Neural crest cell (in vitro differentiated cells): ENCODE measurements around the gene MAP2K7. TPM values are rescaled to one million over a fixed set of nuclear protein-coding genes. Genes with fewer than 3 reads are reported as not detected.
"Not testable (repeated sequence)": the region's sequence is repeated elsewhere in the genome, so short reads cannot be mapped to it uniquely, and the experiment has no call there.

Experiments used
- DNase-seq: peaks from one replicate; pipeline ENCODE4 v3.0.0; 2021; ENCODE audit warnings: low read depth, mixed read lengths, low spot score
- H3K27ac Mint-ChIP-seq: one replicate; pipeline ENCODE4 v1.8.0; 2021; ENCODE audit warnings: mild to moderate bottlenecking, mixed read lengths; ENCODE audit not compliant: unreplicated experiment
- H3K27me3 Mint-ChIP-seq: 2 replicates; pipeline ENCODE4 v1.8.0; 2021; ENCODE audit warnings: low read depth, mild to moderate bottlenecking, mixed read lengths
- H3K36me3 Mint-ChIP-seq: 2 replicates; pipeline ENCODE4 v1.8.0; 2021; ENCODE audit warnings: low read depth, mild to moderate bottlenecking, mixed read lengths
- H3K4me1 Mint-ChIP-seq: 2 replicates; pipeline ENCODE4 v1.8.0; 2021; ENCODE audit warnings: mixed read lengths
- H3K4me3 Mint-ChIP-seq: one replicate; pipeline ENCODE4 v1.8.0; 2021; ENCODE audit warnings: mild to moderate bottlenecking, mixed read lengths
- H3K9me3 Mint-ChIP-seq: 2 replicates; pipeline ENCODE4 v1.8.0; 2021; ENCODE audit warnings: mixed read lengths
- CTCF ChIP-seq: fragments of 200-600 bp; sonication (generic); conservative IDR thresholded peaks from 2 replicates; pipeline ENCODE4 v1.5.0; 2021; ENCODE audit warnings: antibody characterized with exemption, mild to moderate bottlenecking
- total RNA-seq: library from RNA; stranded (reverse); gene quantifications from 2 replicates; pipeline ENCODE4 v1.2.1, GENCODE V29; 2021

Gene MAP2K7
- total RNA-seq, 1 donor from 2014 or later: 50.7 TPM

DNA sequence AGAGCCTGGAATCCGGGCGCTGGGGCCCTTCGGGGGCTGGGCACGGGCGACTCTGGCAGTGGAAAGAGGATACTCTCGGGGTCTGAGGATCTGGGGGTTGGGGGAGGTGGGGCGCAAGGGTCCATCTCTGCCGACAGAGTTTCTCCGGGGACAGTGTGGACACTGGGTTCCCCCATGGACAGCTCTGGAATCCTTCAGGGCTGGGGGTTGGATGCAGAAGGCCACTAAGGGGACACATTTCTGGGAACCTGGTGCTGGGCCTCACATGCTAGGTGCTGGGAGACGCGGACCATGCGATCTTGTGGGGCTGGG lies 13.2 kb downstream of the MAP2K7 start:
- H3K4me1 Mint-ChIP-seq: peaks cover 24% of the 10 kb centered on the region
- no peak for TF ChIP-seq CTCF
- peaks cover 64% of the 10 kb centered on the region for H3K27me3 Mint-ChIP-seq
- H3K36me3 Mint-ChIP-seq: no peaks in the 10 kb centered on the region
- no peak for DNase-seq
- no peak overlapping the region for H3K27ac Mint-ChIP-seq
- H3K4me3 Mint-ChIP-seq: peak overlapping the region; percentile 83
- no peaks in the 10 kb centered on the region for H3K9me3 Mint-ChIP-seq

GRCh38 chr19:7917267-7918061 lies 13.8 kb downstream of the MAP2K7 start:
- Mint-ChIP-seq H3K4me3 (peak overlapping the region; percentile 86), H3K27ac (no peak overlapping the region), H3K9me3 (no peaks in the 10 kb centered on the region), H3K4me1 (peaks cover 24% of the 10 kb centered on the region), H3K27me3 (peaks cover 62% of the 10 kb centered on the region), H3K36me3 (no peaks in the 10 kb centered on the region)
- peak; percentile 58 for DNase-seq
- TF ChIP-seq CTCF: peak; percentile 62

GRCh38 chr19:7918062-7918614 lies 14.5 kb downstream of the MAP2K7 start:
- H3K27ac Mint-ChIP-seq: not testable (repeated sequence)
- peaks cover 58% of the 10 kb centered on the region for H3K27me3 Mint-ChIP-seq
- H3K4me1 Mint-ChIP-seq: peaks cover 24% of the 10 kb centered on the region

GRCh38 chr19:7918615-7919421 lies 15.1 kb downstream of the MAP2K7 start:
- peak overlapping the region; percentile 89 for H3K4me3 Mint-ChIP-seq
- DNase-seq: no peak
- no peak overlapping the region for H3K27ac Mint-ChIP-seq
- TF ChIP-seq CTCF: no peak
- peaks cover 55% of the 10 kb centered on the region for H3K27me3 Mint-ChIP-seq
- H3K9me3 Mint-ChIP-seq: no peaks in the 10 kb centered on the region
- H3K36me3 Mint-ChIP-seq: no peaks in the 10 kb centered on the region
- H3K4me1 Mint-ChIP-seq: peaks cover 24% of the 10 kb centered on the region

More at GRCh38 chr19:7918062-7918614, 14.5 kb downstream of the MAP2K7 start:
- not testable (repeated sequence) for DNase-seq, H3K36me3 Mint-ChIP-seq, H3K9me3 Mint-ChIP-seq
- peak overlapping the region; percentile 86 for H3K4me3 Mint-ChIP-seq

- TF ChIP-seq CTCF: no peak
- Mint-ChIP-seq H3K4me3 (peak within 1 kb of the TSS; percentile 89), H3K27me3 (peaks cover 47% of the 10 kb centered on the region), H3K9me3 (no peaks in the 10 kb centered on the region), H3K36me3 (no peaks in the 10 kb centered on the region), H3K4me1 (peaks cover 27% of the 10 kb centered on the region), H3K27ac (peak within 1 kb of the TSS; percentile 93)
- peak; percentile 97 for DNase-seq
Observed at GRCh38 chr19:7919610-7920518, 16.2 kb downstream of the MAP2K7 start, which contains the start of gene SNAPC2. TSS of gene SNAPC2 (plus strand) at chr19:7920338. CDS start at chr19:7920367, 29 bp downstream.
